ENCODE data around the gene PTGES2. TPM values are rescaled to one million over a fixed set of nuclear protein-coding genes. Genes with fewer than 3 reads are reported as not detected.

Gene PTGES2
- total and polyA plus RNA-seq, 9 of the 15 experiments (the other 6 are each of a cell fraction or from before 2014, with no cell fraction given): 2.4 to 196 (median 90.1) TPM

GRCh38 chr9:128078504-128079434 is 48.8 kb downstream of the PTGES2 start (continued):
- TF ChIP-seq ZBTB40 (IDR thresholded peaks at IDR 0.05) (0 out of 2 replicates have a peak, but pooled peaks have one; percentile 23), ZBTB40 (CRISPR knock-in tag; IDR thresholded peaks at IDR 0.05) (no peak), NR2F6 (CRISPR knock-in tag; IDR thresholded peaks at IDR 0.05) (no peak), BHLHE40 (IDR thresholded peaks at IDR 0.05; ENCODE audit: low read length) (0 out of 2 replicates have a peak, but pooled peaks have one; percentile 6), THRAP3 (IDR thresholded peaks at IDR 0.05; ENCODE audit: borderline replicate concordance) (no peak), E2F4 (CRISPR knock-in tag; IDR thresholded peaks at IDR 0.05; ENCODE audit: low read depth) (no peak), ZNF512 (tag; IDR thresholded peaks at IDR 0.05) (no peak), CTBP1 (IDR thresholded peaks at IDR 0.05; ENCODE audit: borderline replicate concordance) (peak; percentile 95), SIRT6 (IDR thresholded peaks at IDR 0.05; ENCODE audit: low read depth, low read length) (no peak), IRF2 (CRISPR knock-in tag; IDR thresholded peaks at IDR 0.05) (no peak), EGR1 (conservative IDR thresholded peaks at IDR 0.05) (no peak), ZNF146 (CRISPR knock-in tag; IDR thresholded peaks at IDR 0.05; ENCODE audit: unreplicated experiment) (no peak), NFIX (CRISPR knock-in tag; IDR thresholded peaks at IDR 0.05; ENCODE audit: low read depth) (no peak), NFATC3 (IDR thresholded peaks at IDR 0.05) (peak; percentile 24; the same call in 1 of the 2 replicates), ATF7 (IDR thresholded peaks at IDR 0.05) (peak; percentile 64), GTF2E2 (tag; IDR thresholded peaks at IDR 0.05) (peak; percentile 27; the same call in 1 of the 2 replicates), ZNF143 (CRISPR knock-in tag; IDR thresholded peaks at IDR 0.05) (no peak)
